Measurements from ENCODE around the gene SPATA1. TPM values are rescaled to one million over a fixed set of nuclear protein-coding genes. Genes with fewer than 3 reads are reported as not detected.
A peak's percentile ranks its signal among the peaks of the same experiment; 100 is the strongest.

The SPATA1 gene
- total RNA-seq, 1 experiment from 2014 or later: 0.85 TPM

- TF ChIP-seq ESRRA (CRISPR knock-in tag; IDR thresholded peaks at IDR 0.05; ENCODE audit: borderline replicate concordance): no peak
- no peak for TF ChIP-seq ZNF416 (CRISPR knock-in tag; IDR thresholded peaks at IDR 0.05)
- no peak for TF ChIP-seq ZNF138 (CRISPR knock-in tag; conservative IDR thresholded peaks at IDR 0.05)
Measured at GRCh38 chr1:84600796-84601195, 94.6 kb downstream of the SPATA1 start (continued).

DNA sequence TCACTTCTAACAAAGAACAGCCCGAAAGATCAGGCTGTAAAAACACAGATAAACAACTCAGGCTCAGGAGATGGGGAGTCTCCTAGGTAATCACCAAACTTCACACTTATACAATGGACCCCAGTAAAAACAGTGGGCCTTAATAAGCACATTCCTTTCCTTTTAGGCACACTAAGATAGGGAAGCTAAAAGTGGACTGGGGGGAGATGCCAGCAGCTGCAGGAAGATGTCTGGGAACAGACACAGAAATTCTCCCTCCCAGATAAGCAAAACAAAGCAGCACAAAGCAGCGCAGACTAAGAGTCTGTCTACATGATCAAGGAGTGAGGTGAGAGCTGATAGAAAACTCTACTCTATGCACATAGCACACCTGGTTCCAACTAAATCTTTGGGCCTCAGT is 97.0 kb downstream of the SPATA1 start:
- Mint-ChIP-seq H3K4me3 (no peak overlapping the region), H3K27me3 (ENCODE audit: low read depth) (peaks cover 13% of the 10 kb centered on the region), H3K36me3 (peaks cover 27% of the 10 kb centered on the region), H3K4me1 (peaks cover 12% of the 10 kb centered on the region), H3K27ac (no peak overlapping the region), H3K9me3 (peaks cover 34% of the 10 kb centered on the region)
- DNase-seq (ENCODE audit: low spot score) (no peak), ATAC-seq (no peak)
- no peak for TF ChIP-seq GRHL2 (CRISPR knock-in tag; IDR thresholded peaks at IDR 0.05; ENCODE audit: insufficient replicate concordance, severe bottlenecking)
- TF ChIP-seq ZNF232 (CRISPR knock-in tag; IDR thresholded peaks at IDR 0.05): no peak
- no peak for TF ChIP-seq ZNF512 (CRISPR knock-in tag; IDR thresholded peaks at IDR 0.05; ENCODE audit: borderline replicate concordance)
- TF ChIP-seq IRF1 (CRISPR knock-in tag; IDR thresholded peaks at IDR 0.05): no peak
- no peak for TF ChIP-seq ERG (CRISPR knock-in tag; IDR thresholded peaks at IDR 0.05)
- no peak for TF ChIP-seq RELA (CRISPR knock-in tag; IDR thresholded peaks at IDR 0.05; ENCODE audit: borderline replicate concordance)
- TF ChIP-seq CBFB (CRISPR knock-in tag; IDR thresholded peaks at IDR 0.05; ENCODE audit: low read depth): no peak
- no peak for TF ChIP-seq NFE2L1 (CRISPR knock-in tag; IDR thresholded peaks at IDR 0.05)
- no peak for TF ChIP-seq JUN (CRISPR knock-in tag; IDR thresholded peaks at IDR 0.05)
- TF ChIP-seq CREM (CRISPR knock-in tag; IDR thresholded peaks at IDR 0.05): no peak
- no peak for TF ChIP-seq SMAD3 (CRISPR knock-in tag; IDR thresholded peaks at IDR 0.05; ENCODE audit: borderline replicate concordance)
- TF ChIP-seq E2F1 (CRISPR knock-in tag; IDR thresholded peaks at IDR 0.05): no peak
- TF ChIP-seq ZNF138 (CRISPR knock-in tag; conservative IDR thresholded peaks at IDR 0.05): no peak
- TF ChIP-seq TP53 (CRISPR knock-in tag; IDR thresholded peaks at IDR 0.05): no peak
- TF ChIP-seq SOX15 (CRISPR knock-in tag; IDR thresholded peaks at IDR 0.05): no peak
- ChIA-PET POLR2A (no interaction called here), CTCF (interaction anchor here (1.0 to 1.8 kb wide), 2 partner anchors 123 to 147 kb away, joined by 3 to 5 read pairs; no protein-coding TSS in a partner anchor)

DNA sequence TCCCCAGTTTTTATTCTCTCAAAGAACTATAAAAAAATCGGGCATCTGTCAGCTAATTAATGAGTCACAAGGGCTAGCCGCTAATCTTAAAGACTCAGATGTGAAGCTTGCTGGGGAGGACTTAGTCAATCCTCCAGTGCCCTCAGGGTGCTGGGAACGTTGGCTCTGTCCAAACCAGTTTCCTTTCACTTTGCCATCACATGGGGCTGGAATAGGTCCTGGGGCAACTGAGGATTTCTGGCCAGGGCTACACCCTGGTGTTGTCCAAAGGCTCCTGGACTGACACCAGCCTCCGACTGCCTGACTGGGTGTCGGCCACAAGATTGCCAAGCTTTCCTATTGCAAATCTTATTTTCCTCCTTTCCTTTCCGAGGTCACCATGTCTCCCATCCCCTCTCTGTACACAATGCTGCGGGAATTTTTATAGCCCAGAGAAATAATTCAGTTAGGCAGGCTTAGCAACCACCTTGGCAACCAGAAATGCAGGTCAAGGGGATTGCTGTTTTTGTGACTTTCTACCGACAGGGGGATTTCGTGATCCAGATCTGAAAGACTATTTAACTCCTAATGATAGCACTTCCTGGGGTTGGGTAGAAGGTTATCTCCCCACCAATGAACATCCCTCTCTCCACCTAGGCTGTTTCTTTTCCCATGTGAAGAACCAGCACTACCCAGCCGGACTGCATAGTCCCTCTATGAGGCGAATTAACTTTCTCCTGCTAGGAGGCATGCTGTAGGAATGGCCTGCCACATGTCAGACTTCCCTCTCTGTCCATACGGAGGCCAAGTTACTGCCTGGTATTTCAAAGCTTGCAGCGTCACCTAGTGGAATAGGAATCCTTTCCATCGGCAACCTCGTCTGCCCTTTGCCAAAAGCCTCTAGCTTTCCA is 98.0 kb downstream of the SPATA1 start:
- Mint-ChIP-seq H3K9me3 (peaks cover 34% of the 10 kb centered on the region), H3K4me3 (no peak overlapping the region), H3K36me3 (peaks cover 27% of the 10 kb centered on the region), H3K4me1 (peaks cover 6% of the 10 kb centered on the region), H3K27ac (no peak overlapping the region), H3K27me3 (ENCODE audit: low read depth) (peaks cover 13% of the 10 kb centered on the region)
- ChIA-PET CTCF (interaction anchor here (0.6 to 1.8 kb wide), 17 partner anchors 9 to 674 kb away, joined by 3 to 9 read pairs (median 3); partner anchors contain the start of genes GNG5, PRKACB and SPATA1), POLR2A (no interaction called here)
- DNase-seq (ENCODE audit: low spot score): peak; percentile 47
- ATAC-seq: peak; percentile 90
- TF ChIP-seq, protein P1, sequence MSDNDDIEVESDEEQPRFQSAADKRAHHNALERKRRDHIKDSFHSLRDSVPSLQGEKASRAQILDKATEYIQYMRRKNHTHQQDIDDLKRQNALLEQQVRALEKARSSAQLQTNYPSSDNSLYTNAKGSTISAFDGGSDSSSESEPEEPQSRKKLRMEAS (CRISPR knock-in tag; IDR thresholded peaks at IDR 0.05): peak; percentile 61; the same call in 1 of the 2 replicates
- TF ChIP-seq, protein P2, sequence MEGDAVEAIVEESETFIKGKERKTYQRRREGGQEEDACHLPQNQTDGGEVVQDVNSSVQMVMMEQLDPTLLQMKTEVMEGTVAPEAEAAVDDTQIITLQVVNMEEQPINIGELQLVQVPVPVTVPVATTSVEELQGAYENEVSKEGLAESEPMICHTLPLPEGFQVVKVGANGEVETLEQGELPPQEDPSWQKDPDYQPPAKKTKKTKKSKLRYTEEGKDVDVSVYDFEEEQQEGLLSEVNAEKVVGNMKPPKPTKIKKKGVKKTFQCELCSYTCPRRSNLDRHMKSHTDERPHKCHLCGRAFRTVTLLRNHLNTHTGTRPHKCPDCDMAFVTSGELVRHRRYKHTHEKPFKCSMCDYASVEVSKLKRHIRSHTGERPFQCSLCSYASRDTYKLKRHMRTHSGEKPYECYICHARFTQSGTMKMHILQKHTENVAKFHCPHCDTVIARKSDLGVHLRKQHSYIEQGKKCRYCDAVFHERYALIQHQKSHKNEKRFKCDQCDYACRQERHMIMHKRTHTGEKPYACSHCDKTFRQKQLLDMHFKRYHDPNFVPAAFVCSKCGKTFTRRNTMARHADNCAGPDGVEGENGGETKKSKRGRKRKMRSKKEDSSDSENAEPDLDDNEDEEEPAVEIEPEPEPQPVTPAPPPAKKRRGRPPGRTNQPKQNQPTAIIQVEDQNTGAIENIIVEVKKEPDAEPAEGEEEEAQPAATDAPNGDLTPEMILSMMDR (IDR thresholded peaks at IDR 0.05): peak; percentile 58
- TF ChIP-seq ELF4 (CRISPR knock-in tag; IDR thresholded peaks at IDR 0.05; ENCODE audit: low read depth): no peak
